ENCODE measurements around the gene MVK.

DNA sequence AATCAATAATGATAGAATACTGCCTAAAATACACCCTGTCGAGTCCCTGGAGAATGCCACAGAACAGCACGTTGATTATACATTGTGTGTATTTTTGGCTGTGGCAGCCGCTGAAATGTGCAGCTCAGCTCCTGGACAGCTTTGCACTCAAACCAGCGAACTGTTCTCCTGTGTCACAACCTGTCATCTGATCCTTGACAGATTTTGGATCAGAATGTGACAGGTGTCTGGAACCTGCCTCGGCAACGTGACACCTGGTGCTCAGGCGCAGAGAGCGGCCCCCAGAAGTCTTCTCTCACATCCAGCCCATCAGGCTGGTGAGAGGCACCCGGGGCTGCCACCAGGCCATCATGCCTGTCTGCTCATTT, 19.3 kb downstream of the MVK start:
- TF ChIP-seq, protein P1, sequence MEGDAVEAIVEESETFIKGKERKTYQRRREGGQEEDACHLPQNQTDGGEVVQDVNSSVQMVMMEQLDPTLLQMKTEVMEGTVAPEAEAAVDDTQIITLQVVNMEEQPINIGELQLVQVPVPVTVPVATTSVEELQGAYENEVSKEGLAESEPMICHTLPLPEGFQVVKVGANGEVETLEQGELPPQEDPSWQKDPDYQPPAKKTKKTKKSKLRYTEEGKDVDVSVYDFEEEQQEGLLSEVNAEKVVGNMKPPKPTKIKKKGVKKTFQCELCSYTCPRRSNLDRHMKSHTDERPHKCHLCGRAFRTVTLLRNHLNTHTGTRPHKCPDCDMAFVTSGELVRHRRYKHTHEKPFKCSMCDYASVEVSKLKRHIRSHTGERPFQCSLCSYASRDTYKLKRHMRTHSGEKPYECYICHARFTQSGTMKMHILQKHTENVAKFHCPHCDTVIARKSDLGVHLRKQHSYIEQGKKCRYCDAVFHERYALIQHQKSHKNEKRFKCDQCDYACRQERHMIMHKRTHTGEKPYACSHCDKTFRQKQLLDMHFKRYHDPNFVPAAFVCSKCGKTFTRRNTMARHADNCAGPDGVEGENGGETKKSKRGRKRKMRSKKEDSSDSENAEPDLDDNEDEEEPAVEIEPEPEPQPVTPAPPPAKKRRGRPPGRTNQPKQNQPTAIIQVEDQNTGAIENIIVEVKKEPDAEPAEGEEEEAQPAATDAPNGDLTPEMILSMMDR (IDR thresholded peaks at IDR 0.05), result no peak
- no peak for TF ChIP-seq POLR2A (IDR thresholded peaks at IDR 0.05)

Measured in adrenal gland (tissue), 5 donors.